NCI-H1092 treated with DMSO at 0.1 percent for 48 hours (cell line): ENCODE data around the gene ARHGAP4.

Experiments used
- DNase-seq: peaks from one replicate; lab custom pipeline; 2025; lab: John Stamatoyannopoulos, UW

The ARHGAP4 gene

DNA sequence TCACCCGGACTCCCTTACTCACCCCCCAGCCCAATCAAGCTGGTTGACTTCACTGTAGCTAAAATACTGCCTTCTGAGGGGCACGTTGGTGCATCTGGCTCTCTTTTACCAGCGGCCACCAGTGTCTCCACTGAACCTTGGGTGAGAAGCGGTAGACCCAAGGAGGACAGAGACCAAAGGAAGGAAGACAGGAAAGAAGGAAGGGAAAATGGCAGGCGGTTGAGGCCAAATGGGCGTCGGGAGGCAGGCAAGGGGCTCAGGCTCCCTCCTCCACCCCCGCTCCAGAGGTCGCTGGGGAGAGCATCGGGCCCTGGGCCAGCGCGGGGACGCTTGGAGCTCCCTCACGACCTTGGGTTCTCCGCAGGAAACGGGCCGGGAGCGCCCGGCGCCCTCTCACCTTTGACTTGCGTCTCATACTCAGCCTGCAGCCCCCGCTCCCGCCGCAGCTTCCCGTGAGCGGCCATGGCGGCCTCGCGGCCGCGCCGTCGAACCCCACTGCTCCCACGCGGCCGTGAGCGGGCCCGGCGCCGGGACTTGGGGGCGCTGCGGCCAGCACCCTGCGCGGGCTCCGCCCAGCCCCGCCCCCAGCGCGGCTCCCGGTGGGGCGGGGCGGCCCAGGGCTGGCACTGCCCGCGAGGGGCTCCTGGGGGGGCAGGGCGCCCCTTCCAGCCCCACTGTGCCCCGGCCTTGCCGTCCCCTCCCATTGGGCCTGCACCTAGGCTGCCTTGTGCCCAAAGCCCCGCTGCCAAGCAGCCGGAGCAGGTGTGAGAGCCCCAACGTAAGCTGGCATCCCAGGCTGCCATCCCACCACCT lies at the start of gene ARHGAP4:
ARHGAP4 (minus strand) TSS at position 526 of the 813 bp plus-strand sequence; CDS start at position 464, 62 bp downstream.
- DNase-seq: no peak

DNA sequence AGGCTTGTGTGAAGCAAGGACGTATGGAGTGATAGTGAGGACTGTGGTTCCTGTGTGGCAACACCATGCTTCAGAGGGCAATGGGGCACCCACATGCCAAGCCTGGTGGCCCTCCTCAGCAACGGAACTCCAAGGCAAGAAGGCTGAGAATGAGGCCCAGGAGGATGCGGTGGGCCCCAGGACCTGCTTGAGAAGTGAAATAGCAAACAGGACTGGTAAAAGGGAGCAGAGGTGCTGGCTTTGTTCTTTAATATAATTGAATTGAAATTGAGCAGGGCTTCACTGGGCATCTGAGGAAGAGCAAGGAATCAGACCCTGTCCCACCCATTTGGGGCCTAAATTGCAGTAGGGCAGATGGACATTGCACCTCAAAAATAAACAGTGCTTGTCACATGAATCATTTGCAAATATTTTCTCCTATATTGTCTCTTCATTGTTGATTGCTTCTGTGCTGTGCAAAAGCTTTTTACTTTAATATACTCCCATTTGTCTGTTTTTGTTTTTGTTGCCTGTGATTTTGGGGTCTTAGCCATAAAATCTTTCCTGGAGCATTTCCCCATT lies 48.7 kb upstream of the ARHGAP4 start:
- no peak for DNase-seq

DNA sequence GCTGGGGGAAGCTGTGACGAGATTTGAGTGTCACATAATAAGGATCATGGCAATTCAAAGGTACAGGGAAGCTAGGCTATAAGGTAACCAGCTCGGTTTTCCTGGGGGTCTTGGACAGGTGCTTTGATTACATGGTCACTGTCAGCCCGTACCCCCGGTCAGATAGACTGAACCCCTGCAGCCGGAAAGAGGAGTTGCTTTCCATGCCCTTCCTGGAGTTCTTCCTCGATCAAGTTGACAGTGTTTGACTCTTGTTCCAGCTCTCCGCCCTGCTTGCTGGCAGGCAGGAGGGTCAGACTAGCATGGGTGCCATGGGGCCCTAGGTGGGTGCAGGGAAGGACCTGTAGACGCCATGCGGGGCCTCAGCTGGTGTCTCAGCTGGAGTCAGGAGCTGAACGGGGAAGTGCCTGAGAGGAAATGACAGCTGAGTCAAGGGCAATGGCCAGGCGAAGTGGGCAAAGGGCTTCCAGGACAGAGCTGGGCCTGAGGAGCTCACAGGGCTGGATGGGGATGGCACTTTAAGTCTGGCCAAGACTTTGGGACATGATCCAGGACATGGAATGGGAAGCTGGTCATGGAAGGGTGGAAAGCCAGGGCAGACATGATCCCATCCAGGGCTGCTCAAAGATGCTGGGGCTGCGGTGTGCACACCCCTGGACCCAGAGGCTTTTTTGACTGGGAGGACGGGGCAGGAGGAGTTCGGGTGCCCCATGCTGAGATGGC lies 48.1 kb upstream of the ARHGAP4 start:
- no peak for DNase-seq

DNA sequence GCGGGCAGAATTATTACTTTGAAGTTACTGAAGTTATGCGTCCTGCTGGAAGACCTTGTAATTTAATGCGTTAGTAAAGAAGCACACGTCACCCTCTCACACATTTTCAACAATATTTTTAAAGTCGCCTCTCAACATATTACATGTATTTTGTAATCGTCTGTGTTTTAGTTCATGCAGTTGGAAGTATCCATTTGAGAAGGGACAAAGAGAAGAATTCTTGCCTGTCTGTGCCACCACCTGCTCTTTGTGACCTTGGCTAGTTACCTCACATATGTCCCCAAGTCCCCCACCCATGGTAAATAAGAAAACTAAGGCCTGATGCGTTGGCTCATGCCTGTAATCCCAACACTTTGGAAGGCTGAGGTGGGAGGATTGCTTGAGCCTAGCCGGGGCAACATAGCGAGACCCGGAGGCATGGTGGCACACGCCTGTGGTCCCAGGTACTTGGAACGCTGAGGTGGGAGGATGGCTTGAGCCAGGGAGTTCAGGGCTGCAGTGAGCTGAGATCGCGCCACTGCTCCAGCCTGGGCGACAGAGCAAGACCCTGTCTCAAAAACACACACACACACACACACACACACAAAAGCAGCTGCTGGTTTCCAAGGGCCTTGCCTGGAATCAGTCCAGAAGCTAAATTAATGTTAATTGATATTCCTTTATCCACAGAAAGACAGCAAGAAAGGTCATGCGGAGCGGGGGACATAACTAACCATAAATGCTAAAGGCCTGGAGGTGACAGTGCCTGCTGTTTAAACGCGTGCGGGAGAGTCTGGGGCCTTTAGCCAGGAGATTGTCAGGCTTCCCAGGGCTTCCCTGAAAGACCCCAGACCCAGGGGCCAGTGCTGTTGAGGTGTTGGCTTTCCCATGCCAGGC lies 47.3 kb upstream of the ARHGAP4 start:
- peak; percentile 71 for DNase-seq

DNA sequence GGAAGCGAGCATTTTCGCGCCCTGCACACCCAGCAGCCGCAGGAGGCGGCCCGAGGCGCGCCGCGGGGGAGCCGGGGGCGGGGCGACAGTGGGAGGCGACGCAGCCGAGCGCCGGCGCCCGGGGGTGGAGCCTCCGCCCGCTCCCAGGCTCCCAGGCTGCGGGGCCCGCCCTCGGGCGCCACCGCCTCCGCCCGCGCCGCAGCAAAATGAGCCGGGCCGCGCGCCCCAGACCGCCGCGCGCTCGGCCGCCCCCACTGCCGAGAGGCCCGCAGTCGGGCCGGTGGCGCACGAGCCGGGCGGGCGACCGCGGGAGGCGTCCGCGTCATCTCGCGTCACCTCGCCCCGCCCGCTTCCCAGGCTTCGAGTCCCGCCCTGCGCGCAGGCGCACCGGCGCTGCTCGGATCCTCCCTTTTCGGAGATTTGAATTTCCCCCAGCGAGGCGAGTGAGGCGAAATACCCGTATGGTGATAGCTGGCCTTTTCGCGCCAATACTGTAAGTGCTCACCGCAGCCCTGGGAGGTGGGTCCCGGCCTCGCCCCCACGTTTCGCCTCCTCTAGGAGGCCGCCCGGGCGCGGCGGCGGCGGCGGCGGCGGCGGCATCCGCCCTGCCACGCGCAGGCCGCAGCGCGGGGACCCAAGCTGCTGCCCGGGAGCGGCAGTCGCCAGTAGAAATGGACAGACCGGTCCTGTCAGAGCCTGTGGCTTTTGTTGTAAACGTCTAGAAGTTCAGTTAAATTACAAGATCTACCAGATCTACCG lies 46.5 kb upstream of the ARHGAP4 start, which contains the start of gene TMEM187:
TMEM187 (plus strand) TSS at position 387 of the 759 bp plus-strand sequence. CDS start 9,309 bp downstream, outside the sequence.
- peak; percentile 94 for DNase-seq

DNA sequence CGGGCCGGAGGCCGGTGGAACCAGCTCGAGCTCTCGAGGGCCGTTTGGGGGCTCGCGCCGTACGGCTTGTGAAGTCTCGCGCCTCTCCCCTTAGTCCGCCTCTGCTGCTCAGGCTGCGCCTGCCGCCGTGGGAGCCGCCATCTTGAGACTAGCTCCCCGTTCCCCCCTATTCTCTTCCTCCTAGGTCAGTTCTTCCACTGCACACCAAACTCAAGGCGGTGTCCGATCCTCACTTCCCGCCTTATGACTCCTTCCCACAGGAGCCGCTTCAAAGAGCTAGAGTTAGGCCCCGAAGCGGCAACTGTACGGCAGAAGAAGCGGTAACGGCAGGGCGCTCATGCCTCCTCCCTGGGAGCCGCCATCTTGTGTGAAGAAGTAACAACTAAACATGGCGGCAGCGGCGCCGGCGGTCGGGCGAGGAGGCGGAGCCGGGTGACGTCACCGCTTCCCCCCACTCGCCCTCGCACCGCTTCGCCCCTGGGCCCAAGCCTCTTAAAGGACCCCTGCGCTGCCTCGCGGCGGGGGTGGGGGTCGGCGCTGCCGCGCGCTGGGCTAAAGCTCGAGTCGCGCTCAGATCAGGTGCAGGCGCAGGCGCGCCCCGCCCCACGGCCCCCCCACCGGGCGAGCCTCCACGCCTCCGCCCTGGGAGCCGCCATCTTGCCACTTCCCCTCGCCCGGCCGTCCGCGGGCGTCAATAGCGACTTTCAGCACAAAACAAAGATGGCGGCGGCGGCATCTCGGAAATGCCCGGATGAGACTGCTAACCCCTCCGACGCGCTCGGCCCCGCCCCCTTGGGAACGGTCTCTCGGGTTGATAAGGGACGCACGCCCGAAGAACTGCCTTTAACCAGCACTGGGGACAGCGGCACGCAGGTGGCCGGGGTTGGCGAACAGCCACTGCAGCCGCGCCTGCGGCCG lies 45.6 kb upstream of the ARHGAP4 start, which contains the start of gene HCFC1:
HCFC1 (minus strand) TSS at position 369 of the 918 bp plus-strand sequence. CDS start 978 bp downstream, outside the sequence.
- DNase-seq: peak; percentile 96

DNA sequence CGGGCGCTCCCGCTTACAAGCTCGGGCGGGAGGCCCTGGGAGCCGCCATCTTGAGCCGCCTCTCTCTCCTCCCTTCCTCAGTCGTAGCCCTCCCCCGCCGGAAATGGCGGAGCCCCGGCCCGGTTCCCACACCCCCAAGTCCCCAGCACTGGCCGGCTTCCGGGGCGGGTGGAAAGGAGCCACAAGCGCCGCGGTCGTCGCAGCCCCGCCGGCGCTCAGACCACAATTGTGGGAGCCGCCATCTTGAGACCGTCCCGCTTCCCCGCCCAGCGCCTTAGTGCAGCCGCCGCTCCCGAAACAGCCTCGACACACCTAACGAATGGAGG lies 45.0 kb upstream of the ARHGAP4 start:
- peak; percentile 70 for DNase-seq

DNA sequence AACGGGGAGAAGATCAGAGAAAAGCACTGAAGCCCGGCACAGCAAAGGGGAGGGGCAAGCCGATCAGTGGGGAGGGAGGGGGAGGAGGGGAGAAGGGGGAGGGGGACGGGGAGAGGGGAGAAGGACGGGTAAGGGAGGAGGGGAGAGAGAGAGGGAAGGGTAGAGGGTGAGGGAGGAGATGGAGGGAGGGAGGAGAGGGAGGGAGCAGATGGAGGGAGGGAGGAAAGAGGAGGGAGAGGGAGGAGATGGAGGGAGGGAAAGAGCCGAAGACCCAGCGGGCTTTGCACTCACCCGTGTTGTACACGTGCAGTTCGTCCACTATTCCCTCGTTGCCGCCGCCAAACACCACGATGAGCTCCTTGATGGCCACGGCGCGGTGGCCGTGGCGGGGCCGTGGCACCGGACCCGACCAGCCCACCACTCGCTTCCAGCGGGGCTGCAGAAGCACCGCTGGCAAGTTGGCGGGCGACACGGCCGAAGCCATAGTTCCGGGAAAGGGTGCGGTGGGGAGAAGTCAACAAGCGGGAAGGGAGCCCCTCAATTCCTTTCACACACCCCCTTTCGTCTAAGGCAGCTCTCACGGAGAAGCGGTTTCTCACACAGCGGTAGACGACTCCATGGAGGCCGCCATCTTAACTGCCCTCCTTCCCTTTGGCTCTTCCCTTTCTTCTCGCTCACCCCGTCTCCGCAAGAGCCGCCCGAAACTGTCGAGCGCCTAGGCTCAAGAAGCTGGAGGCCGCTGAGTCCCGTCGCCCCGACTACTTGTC lies 44.5 kb upstream of the ARHGAP4 start:
- peak; percentile 34 for DNase-seq

DNA sequence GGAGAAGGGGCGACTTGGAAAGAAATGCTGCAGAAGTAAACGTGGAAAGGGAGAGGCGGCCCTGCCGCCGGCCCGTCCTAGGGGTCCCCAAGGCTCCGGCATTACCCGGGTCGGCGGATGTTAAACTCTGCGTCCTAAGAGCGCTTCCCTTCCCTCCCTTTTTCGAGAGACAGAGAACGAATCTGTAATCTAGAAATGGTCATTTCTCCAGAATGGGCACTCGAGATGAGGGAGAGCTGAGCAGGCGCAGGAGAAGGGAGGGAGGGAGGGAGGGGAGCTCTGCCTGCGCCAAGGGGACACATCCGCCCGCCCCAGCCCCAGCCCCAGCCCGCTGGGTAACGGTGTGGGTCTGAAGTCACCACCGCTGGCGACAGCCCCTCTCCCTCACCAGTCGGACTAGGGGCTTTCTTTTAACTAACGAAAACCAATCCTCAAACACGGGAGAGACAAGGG lies 43.9 kb upstream of the ARHGAP4 start:
- no peak for DNase-seq

DNA sequence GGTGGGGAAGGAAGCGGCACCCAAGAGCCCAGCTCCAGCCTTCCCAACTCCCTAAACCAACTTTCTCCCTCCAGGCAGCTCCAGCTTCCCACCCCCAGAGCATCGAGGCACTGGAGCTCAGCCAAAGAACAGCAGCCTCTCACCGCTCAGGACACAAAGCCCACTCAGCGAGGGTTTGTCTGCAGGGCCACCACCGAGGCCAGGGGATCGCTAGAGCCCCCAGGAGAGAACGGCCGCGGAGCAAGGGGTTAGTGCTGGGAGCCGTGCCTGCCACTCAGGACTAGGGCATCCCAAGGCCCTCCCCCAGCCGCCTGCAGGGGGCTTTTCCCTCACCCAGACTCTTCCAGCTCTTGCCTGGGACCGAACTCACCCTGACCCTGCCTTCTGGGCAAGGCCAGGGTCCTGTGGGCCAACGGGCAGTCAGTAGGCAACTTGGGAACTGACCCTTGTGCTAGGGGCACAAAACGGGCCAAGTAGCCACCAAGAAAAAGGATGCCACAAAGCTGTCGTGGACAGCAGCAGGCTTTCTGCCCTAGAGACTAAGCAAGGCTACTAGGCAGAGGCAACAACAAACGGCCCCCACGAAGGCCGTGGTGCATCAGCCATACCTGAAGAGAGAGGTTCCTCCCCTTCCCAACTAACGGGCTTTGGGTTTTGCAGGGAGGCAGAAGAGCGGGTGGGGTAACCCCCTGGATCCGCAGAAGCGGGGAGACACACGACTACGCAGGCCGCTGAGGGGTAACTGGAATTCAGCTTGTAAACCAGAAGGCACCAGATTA lies 43.2 kb upstream of the ARHGAP4 start:
- DNase-seq: no peak

DNA sequence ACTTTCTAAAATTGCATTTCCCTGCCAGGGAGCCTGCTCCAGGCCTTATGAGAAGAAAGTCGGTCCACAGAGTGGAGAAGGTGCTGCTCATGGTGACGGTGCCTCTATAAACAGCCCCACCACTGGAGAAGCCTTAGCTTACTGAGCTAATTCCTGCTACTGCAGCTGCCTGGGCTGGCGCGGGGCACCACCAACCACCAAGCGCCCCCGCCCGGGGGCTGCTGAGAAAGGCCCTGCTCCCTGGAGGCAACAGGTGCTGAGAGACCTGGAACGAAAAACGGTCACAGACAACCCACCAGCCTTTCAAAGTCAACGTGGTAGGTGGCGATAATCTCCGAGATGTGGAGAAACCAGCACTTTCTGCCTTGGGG lies 42.7 kb upstream of the ARHGAP4 start:
- peak; percentile 13 for DNase-seq

DNA sequence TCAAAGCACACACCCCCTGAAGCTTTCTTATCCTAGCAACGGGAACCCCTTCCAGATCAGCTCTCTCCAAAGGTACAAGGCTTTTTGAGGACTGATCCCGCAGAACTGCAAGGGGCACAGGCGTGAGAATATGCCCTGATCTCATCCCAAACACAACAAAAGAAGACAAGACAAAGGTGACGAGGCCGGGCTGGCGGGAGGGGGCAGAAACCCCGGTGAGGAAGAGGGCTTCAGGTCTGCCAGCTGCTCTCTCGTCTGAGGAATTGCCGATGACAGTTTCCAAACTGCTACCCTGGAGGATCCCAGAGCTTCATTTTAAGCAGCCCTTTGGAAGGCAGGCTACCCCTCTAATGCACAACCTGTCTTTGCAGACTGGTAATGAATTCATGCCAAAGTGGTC lies 42.2 kb upstream of the ARHGAP4 start:
- DNase-seq: no peak

DNA sequence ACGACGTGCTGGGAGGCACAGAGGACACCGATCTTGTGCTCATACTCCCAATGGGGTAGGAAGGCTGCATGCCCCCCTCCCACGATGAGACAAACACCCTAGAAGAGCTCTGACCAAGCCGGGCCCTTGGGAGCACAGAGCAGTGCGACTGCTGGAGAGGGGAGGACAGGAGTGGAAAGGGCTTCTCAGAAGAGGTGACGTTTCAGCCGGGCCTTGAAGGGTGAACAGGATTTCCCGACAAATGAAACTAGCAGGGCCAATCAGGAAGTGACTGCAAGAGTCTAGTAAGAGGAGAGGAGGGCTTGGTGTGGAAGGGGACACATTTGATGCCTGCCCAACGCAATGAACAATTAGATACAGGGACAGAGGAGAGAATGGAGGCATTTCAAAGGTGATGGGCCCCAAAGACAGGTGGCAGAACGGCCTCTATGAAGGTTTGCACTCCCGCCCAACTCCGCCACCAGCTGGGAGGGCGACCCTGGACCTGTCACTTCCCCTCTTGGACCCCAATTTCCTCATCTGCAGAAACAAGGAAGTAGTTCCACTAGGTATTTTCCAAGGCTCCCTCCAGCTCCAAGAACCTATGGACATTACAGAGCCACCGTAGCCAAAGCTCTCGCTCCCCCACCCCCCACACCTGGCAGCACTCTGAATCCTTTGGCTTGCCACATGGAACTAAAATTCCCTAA lies 41.6 kb upstream of the ARHGAP4 start:
- DNase-seq: no peak

DNA sequence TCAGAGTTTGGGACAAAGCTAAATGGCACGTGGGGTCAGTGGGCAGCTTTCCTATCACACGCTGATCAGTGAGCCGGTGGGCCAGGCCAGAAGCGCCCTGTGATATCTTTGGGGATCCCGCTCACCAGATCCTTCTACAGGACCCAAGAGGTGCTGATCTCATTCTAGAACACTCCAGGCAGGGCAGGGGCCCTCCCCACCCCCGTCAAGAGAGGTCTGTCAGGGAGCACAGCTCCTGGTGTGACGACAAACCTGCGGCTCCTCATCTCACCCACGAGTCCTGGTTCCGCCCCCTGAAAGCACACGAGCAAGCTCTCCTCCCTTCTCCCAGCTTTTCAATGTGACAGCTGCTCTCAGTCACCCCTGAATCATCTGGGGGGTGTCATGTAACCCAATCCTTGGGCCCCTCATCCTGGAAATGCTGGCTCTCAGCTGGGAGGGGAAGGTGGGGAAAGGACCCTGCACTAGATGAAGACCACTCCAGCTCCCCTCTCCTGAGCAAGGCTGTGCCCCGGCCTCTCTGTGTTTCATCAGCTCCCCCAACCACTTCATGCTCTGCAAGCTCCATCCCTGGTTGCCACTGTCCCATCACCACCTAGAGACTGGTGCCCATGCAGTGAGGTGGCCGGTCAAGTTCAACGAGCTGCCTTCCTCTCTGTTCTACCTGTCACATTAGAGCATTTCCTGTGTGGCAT lies 40.9 kb upstream of the ARHGAP4 start:
- DNase-seq: no peak

DNA sequence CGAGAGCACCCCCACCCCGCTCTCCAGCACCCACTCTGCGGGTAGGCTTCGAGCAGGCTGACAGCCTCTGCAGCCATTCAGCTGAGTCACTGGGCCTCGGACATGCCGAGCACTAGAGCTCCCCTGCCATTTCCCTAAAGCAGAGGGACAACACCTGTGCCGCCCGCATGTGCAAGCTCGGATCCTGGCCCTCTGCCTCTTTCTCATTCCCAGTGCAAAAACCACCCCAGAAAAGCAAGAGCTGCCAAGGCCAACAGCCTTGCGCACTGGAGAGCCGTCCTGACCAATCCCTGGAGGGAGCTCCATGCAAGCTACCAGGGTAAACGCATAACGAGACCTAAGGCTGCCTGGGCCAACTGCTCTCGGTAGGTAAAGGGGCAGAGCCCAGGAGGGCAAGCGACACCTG lies 40.2 kb upstream of the ARHGAP4 start:
- no peak for DNase-seq

DNA sequence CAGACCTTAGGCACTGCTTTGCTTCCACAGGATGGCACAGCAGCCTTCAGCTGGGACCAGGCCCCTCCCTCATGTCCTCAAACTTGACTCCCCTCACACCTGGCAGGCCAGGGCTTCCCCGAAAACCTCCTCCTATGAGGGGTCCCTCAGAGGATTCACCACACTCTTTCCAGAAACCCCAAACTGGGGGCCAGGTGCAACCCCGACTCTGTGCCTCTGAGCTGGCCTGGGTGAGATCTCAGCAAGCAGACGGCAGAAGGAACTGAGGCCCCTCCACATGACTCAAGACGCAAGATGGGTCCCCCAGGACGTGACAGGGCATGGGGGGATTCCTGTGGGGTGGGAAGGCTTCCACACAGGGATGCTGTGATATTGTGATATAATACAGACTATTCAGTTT lies 39.3 kb upstream of the ARHGAP4 start:
- no peak for DNase-seq

DNA sequence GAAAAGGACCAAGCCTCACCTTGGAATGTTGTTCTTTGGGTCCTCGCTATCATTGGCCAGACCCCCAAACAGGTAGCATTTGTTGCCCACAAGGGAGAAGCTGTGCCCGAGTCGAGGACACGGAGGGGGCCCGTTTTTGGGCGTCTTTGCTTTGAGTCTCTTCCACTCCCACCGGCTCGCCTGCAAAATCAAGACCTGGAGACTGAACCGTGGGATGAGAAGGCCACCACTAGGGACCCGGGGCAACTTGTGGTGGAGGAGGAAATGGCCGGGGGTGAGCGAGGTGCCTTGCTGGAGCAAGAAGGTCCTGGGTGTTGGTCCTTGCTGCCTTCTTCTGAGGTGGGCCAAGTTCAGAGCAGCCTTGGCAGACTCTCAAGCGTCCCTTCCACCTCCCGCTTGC lies 38.0 kb upstream of the ARHGAP4 start:
- DNase-seq: no peak
